Cerebellar nuclear complex (tissue), 1 donor: Measurements from ENCODE around the gene RASL10A.

Experiments
- DNase-seq, 2 experiments: peaks; one replicate each; lab custom pipeline; 2025; lab: John Stamatoyannopoulos, UW

The RASL10A gene

DNA sequence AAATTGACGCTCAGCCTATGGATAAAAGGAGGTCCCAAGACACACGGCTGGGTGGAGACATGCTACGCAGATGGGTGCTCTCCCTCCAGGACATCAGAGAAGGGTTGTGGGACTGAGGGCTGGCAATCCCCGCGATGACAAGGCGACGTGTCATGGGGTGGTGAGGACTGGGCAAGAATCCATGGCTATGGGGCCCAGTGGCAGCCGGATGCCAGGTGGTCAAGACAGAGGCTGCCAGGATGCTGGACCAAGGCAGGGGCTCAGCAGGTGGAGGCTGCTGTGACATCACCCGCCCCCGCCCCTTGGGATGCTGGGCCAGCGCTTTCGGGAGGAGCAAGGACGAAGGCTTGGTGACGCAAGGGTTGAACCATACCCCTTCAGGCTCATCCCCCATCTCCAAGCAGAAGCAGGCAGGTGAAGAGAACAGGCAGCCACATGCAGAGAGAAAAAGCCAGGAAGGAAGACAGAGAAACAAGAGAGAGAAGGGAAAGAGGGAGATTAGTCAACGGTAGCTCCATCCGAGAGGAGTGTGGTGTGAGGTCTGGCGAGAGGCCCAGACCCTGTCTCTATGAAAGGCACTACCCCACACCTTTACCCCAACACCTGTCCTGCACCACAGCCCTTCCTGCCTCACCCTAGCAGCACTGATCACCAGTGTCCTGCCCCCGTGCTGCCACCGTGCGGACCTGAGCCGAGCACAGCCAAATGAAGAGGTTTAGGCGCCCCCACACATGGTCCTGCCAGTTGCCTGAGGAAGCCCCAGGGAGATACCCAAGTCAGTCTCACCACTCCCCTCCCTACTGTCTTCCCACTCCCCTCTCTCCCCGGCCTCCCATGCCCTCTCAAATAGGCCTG lies 24.1 kb upstream of the RASL10A start:
- no peak for DNase-seq

DNA sequence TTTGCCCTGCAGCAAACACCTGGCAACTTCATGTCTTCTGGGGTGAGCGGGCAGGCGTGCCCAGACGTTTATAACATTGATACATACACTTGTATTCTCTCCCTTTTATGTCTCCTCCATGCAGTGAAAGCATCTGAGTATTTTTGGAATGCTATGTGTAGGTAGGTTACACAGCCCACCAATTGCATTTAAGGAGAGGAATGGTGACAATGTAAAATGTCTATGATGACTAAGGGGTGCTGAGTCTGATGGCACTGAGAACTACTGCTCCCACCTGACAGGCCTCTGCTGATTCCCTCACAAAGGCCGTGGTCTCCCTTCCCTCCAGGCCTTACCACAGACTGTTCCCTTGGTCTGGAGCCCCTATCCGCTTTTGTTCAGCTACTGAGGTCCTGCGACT lies 22.9 kb upstream of the RASL10A start:
- no peak for DNase-seq

- DNase-seq, result no peak
Measured at GRCh38 chr22:29337631-29338284, 22.3 kb upstream of the RASL10A start.

- peak in 1 of 2 experiments; percentile 12 for DNase-seq
Measured at GRCh38 chr22:29336751-29337490, 21.4 kb upstream of the RASL10A start.

- DNase-seq, result no peak
Measured at GRCh38 chr22:29335656-29336055, 20.2 kb upstream of the RASL10A start.

DNA sequence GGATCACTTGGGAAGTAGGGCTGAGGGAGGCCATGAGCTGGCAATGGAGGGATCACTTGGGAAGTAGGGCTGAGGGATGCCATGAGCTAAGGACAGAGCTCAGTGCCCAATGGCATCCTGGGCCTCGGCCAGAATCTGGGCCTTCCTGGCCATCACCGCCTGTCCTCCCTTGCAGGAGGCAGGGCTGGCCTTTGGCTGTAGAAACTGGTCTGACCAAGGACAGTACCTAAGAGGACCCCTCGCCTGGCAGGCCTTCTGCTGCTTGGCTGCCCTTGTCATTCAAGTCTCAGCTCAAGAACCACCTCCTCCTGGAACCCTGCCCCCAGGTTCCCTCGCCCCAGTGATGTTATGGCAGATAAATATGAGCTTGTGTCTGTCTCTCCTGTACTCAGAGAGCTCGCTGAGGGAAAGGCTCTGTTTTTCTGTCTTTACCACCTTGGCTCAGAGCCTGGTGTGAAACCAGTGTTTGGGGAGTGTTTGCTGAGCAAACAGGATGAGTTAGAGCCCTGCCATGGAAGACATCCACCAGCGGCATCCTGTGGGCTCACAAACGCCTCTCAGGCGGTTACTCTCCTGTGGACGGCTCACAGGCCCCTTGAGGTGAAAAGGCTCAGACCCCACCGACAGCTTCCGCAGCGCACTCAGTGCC lies 19.3 kb upstream of the RASL10A start:
- peak in 1 of 2 experiments; percentile 14 for DNase-seq

- DNase-seq, result no peak
Measured at GRCh38 chr22:29334148-29334547, 18.7 kb upstream of the RASL10A start.

DNA sequence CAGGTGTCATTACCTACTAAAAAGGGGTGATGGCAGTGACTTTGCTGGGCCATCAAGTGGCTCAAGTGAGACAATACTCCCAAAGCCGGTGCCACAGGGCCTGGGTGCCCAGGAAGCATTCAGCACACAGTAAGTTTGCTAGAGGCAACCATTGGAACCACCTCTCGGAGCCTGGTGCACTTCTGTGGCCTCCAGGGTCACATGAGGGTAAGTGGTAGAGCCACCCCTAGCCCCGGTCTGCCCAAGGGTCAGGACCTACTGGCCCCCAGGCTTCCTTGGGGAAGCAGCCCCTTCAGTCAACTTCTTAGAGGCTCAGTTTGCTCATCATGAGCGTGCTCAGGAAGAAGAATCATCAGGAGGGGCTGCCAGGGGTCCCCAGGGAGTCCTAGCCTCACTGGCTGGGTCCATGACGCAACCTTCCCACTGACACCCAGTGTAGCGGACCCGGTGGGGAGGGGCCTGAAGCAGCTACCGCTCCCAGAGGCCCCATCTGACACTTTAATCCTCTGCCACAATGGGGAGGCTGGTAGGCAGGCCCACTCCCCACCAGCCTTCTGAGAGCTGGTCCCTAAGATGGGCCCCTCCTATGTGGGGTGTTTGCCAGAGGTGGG lies 17.5 kb upstream of the RASL10A start:
- no peak for DNase-seq

- no peak for DNase-seq
Measured at GRCh38 chr22:29331658-29332300, 16.3 kb upstream of the RASL10A start.

DNA sequence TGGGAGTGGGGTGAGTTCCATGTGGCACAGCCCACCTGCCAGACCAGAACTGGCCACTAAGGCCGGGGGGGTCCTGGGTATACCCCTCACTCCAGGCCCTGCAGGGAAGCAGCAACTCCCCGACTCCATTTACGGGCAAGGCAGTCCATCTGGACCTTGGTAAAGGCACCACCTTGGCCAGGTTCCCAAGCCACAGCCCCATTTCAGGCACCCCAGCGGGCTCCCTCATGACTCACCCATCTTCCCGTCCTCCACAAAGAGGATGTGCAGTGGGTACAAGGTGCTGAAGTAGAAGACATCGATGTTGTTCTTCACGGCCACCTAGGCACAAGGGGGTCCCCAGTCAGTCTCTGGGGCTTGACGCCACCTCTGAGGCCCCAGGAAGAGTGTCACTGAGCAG lies 15.7 kb upstream of the RASL10A start:
- DNase-seq, result no peak

GRCh38 chr22:29330753-29331152 lies 15.3 kb upstream of the RASL10A start:
- DNase-seq, result no peak

DNA sequence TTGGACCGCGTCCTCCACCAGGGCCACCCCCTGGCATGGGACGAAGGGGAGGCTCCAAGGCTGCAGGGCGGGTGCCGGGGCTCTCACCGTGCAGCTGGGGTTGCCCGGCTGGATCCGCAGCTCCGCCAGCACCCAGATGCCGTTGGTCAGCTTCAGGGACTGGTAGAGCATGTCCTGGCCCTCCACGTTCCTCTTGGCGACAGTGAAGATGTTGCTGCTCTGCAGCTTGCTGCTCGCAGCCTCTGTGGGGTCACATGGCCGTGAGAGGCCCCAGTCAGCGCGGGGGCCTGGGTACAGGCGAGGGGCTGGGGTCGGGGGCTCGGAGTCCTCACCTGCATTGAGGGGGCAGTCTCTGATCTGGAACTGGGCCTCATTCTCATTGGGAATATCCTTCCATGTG lies 14.8 kb upstream of the RASL10A start:
- no peak for DNase-seq

DNA sequence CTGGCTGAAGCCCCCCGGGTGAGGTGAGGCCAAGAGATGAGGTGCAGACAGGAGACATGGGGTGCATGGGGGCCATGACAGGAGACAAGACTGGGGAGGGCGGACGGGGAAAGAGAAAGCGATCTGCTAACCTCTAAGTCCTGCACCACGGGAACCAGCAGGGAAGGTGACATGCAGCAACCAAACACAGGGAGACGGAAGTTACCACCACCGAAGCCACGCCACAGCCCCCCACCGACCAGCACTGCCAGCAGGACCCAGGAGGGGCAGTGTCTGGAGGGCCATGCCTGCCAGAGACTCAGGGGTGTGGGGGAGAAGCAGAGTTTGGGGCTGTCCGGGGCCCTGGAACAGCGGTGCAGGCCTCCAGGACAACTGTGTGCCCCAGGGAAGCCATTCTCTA lies 14.1 kb upstream of the RASL10A start:
- no peak for DNase-seq

- DNase-seq, result no peak
Measured at GRCh38 chr22:29328566-29329500, 13.3 kb upstream of the RASL10A start.

DNA sequence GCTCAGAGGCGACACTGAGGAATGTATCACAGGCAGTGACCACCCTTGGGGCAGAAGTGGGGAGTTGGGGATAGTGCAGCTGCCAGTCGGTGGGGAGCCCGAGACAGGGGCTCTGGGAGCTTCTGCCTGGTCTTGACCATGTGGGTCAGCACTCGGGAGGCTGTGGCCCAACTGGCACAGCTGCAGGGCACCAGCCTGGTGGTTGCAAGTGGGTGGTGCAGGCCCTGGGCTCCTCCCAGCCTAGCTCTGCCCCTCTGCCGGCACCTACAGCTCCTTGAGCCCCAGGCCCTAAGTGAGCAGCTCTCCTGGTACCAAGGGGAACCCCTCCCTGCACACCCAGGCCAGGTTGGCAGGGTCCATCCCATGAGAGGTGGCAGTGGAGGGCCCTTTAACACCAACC lies 12.6 kb upstream of the RASL10A start:
- DNase-seq, result no peak

DNA sequence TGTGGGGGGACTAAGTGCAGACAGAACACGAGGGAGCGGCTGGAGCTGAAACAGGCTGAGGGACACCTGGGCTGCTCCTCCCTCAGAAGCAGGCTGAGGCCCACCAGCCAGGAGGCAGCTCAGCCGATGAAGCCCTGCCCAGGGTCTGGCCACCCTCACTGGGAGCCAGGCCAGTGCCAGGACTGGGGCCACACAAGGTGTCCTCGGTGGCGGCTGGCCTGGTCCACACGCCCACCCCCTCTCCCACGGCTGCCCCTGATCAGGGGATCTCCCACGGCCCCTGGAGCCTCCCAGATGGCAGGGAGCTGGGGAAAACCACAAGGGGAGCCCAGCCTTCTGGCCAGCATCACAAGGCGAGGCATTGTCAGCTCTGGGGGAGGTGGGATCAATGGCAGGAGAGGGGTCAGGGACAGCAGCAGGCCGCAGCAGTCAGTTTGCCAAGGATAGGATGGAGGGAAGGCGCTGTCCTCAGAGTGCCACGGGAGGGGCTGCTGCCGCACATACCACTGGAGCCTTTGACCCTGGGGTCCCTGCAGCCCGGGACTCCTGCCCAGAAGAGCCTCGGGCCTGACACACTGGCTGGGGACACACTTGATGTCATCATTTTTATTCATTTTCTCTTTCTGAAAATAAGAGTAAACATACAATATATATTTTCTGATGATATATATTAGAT lies 11.7 kb upstream of the RASL10A start:
- no peak for DNase-seq

DNA sequence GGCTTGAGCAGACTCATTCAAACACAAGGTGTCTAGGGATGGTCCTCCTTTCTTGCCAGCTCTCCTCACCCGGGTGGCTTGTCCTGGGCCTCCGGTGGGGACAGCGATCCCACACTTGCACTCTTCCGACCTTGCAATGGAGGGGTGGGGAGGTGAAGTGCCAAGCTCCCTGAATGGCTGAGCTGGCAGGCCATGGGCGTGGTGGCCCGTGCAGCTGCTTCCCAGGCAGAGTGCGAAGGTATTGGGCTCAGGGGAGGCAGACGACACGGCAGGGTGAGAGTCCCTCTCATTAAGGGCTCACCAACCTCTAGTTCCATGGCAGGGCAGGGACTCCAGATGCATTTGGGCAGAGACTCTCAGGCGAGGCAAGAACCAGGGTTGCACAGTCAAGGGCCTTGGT lies 11.0 kb upstream of the RASL10A start:
- DNase-seq, result no peak

- no peak for DNase-seq
Measured at GRCh38 chr22:29325785-29326315, 10.4 kb upstream of the RASL10A start.

GRCh38 chr22:29325356-29325755 lies 9.9 kb upstream of the RASL10A start:
- DNase-seq, result no peak
